T-cell (primary cell): ENCODE measurements around the gene TPM1. TPM values are rescaled to one million over a fixed set of nuclear protein-coding genes. Genes with fewer than 3 reads are reported as not detected.

Source experiments
- ATAC-seq, 4 experiments: fragments of 200-7000 bp in 3 of 4; fragments of 150-1000 bp in 1 of 4; cut with Tn5 transposase; replicated peaks in 1 of 4; 1 replicate in 3 of 4; 2 replicates in 1 of 4; pipeline ENCODE4 v1.10.0; 2021; ENCODE audit warnings: moderate library complexity in 3 of 4, mild to moderate bottlenecking in 2 of 4, moderate number of reproducible peaks in 1 of 4
- CTCF ChIA-PET, 2 donors: fragments of 300-600 bp; sonication (Branson Sonifier 250); formaldehyde crosslinking; loops; one replicate each; lab custom pipeline; 2022; ENCODE audit warnings: antibody characterized with exemption in 2 of 2; lab: Charles Lee
- POLR2A ChIA-PET, 2 donors: fragments of 300-600 bp; sonication (Branson Sonifier 250); formaldehyde crosslinking; loops; one replicate each; lab custom pipeline; 2022; ENCODE audit warnings: antibody characterized with exemption in 2 of 2; lab: Charles Lee
- DNase-seq, 35 experiments: peaks; one replicate each; pipeline versions ENCODE4 v3.0.0 to v3.0.0-alpha.2; 2013 to 2023
- H3K27ac ChIP-seq: one replicate; pipeline ENCODE4 v1.5.1; 2013; ENCODE audit warnings: low read length
- H3K27me3 ChIP-seq, 2 experiments: replicated peaks in 1 of 2; 1 replicate in 1 of 2; 2 replicates in 1 of 2; pipeline versions ENCODE4 v1.6.1 to v1.7.0; 2013; ENCODE audit warnings: low read length in 1 of 2, mixed read lengths in 1 of 2; ENCODE audit not compliant: control insufficient read depth in 2 of 2, insufficient read depth in 2 of 2; ENCODE audit errors: extremely low read depth in 1 of 2
- H3K36me3 ChIP-seq, 2 donors: 1 replicate in 1 of 2; 2 replicates in 1 of 2; pipeline versions ENCODE4 v1.6.1 to v1.7.0; 2013; ENCODE audit warnings: low read length in 1 of 2; ENCODE audit not compliant: control insufficient read depth in 2 of 2, insufficient read depth in 1 of 2; ENCODE audit errors: extremely low read depth in 1 of 2
- H3K4me1 ChIP-seq, 2 experiments: 1 replicate in 1 of 2; 2 replicates in 1 of 2; pipeline versions ENCODE4 v1.6.1 to v1.7.0; 2013; ENCODE audit warnings: low read length in 2 of 2, mixed read lengths in 1 of 2; ENCODE audit not compliant: insufficient read depth in 2 of 2, control insufficient read depth in 1 of 2; ENCODE audit errors: extremely low read depth in 1 of 2
- H3K4me3 ChIP-seq, 2 donors: 1 replicate in 1 of 2; 2 replicates in 1 of 2; pipeline versions ENCODE4 v1.5.1 to v1.7.0; 2013; ENCODE audit warnings: mild to moderate bottlenecking in 2 of 2, low read length in 1 of 2, moderate library complexity in 1 of 2; ENCODE audit not compliant: control insufficient read depth in 1 of 2; ENCODE audit errors: extremely low read depth in 1 of 2
- H3K9me3 ChIP-seq: 2 replicates; pipeline ENCODE4 v1.7.0; 2013
- H3K27ac Mint-ChIP-seq, 2 donors: one replicate each; pipeline ENCODE4 v1.8.0; 2020 to 2021; ENCODE audit warnings: mild to moderate bottlenecking in 2 of 2, mixed read lengths in 2 of 2
- H3K27me3 Mint-ChIP-seq, 2 donors: one replicate each; pipeline ENCODE4 v1.8.0; 2021 to 2022; ENCODE audit warnings: mixed read lengths in 2 of 2
- H3K36me3 Mint-ChIP-seq: one replicate; pipeline ENCODE4 v1.8.0; 2021; ENCODE audit warnings: mixed read lengths
- H3K4me1 Mint-ChIP-seq, 3 donors: one replicate each; pipeline ENCODE4 v1.8.0; 2020 to 2022; ENCODE audit warnings: mixed read lengths in 3 of 3, mild to moderate bottlenecking in 1 of 3
- H3K4me3 Mint-ChIP-seq, 3 donors: one replicate each; pipeline ENCODE4 v1.8.0; 2020 to 2022; ENCODE audit warnings: mild to moderate bottlenecking in 3 of 3, mixed read lengths in 3 of 3, moderate library complexity in 3 of 3
- H3K9me3 Mint-ChIP-seq, 3 donors: one replicate each; pipeline ENCODE4 v1.8.0; 2020 to 2022; ENCODE audit warnings: mixed read lengths in 3 of 3
- WGBS: methylation state at CpG from one replicate; pipeline ENCODE4 v1.1.5; 2013; ENCODE audit warnings: missing lambda C conversion rate; ENCODE audit not compliant: insufficient coverage; 5-methylcytosine and 5-hydroxymethylcytosine counted together
- total RNA-seq, 35 experiments: library from RNA in 6 of 35; stranded (reverse) in 6 of 35; fragments of 120-200 nt in 1 of 35; gene quantifications; one replicate each; pipeline versions ENCODE4 v1.2.1 to v1.2.4 and lab custom pipeline; 2013 to 2026

Gene TPM1
- total RNA-seq, 5 donors from 2014 or later (not counting 1 experiment from before 2014, with no cell fraction given), result 12.1 to 27.0 (median 23.3) TPM

DNA sequence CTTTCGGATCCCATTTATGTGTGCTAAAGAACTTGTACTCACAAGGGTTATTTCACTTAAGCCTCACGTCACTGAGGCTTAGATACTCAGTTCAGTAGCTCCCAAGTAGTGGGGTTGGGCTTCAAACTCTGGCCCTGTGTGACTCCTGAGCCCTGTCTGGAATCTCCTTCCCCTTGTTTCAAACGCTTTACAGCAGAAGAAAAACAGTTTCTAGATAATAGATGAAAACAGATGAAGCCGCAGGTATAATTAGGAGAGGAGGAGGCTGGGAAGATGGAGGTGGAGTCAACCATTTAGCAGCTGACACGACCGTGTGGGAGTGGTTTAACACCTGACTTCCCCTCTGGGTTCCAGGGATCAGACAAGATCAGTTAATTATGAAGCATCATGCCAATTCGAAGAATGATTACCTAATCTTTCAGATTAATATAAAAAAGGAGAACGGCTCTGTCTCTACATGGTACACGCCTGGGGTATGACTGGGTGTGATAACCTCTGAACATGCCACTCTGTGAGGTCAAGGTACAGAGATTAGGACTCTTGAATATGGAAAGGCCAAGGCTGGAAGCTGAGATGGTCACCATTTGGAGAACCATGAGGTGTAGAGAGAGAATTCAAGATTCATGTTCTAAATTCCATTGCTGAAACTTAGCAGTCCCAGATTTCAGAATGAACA lies 31.1 kb downstream of the TPM1 start:
- Mint-ChIP-seq H3K9me3 (no peaks in the 10 kb centered on the region), H3K27ac (no peak overlapping the region), H3K4me3 (no peak overlapping the region), H3K27me3 (peaks cover 0 to 3% of the 10 kb centered on the region in 2 donors), H3K4me1 (peaks cover 0 to 7% (median 0%) of the 10 kb centered on the region in 3 donors), H3K36me3 (peaks cover 17% of the 10 kb centered on the region)
- Histone ChIP-seq H3K9me3 (no peaks in the 10 kb centered on the region), H3K4me1 (no peaks in the 10 kb centered on the region), H3K4me3 (no peak overlapping the region), H3K36me3 (peaks cover 0 to 2% of the 10 kb centered on the region in 2 donors), H3K27me3 (peaks cover 0 to 3% of the 10 kb centered on the region in 2 experiments), H3K27ac (no peak overlapping the region)
- ChIA-PET CTCF (no interaction called here), POLR2A (no interaction called here)
- ATAC-seq (no peak), DNase-seq (no peak)
- 0% methylated on average over 1 of the region's 9 CpGs for WGBS

DNA sequence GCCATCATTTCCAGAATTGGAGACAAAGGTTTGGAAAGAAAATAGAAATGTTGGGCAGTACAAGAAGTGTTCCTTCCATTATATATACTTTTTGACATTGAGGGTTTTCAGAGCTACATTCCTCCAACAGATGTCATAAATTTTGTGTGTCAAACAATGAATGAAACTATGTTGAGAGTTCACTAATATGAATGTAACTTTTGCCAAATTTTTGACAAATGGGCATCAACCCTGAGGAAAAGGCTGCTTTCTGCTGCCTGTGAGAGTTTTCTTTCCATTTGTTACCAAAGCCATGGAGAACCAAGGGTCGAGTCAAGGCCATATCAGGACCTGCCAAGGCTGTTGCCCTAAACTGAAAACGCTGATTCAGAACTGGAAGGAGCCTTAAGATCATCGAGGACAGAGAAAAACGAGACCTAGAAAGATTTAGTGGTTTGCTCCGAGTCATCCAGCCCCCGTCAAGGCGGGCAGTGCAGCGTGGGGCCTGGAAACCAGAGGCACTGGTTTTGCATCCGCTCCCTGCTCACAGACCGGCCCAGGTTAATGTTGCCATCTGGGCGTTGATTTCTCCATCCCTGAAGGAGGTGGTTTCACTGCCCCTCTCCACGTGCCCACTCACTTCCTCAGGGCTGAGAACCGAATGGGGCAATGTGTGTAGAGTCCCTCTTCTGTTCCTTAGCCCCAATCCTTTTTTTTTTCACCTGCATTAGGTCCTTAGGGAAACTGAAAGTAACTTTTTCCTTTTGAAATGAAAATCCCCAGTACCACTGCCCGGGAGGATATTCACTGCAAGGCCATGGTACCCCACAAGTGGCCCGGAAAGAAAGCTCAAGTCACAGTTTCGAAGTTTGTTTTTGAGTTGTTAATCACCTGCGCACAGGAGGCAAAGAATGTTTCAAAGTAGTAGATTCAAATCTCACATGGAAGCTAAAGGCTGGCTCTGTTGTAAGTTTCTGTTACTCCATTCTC lies 32.8 kb downstream of the TPM1 start:
- Histone ChIP-seq H3K4me3 (no peak overlapping the region), H3K9me3 (no peaks in the 10 kb centered on the region), H3K27me3 (peaks cover 0 to 8% of the 10 kb centered on the region in 2 experiments), H3K4me1 (no peaks in the 10 kb centered on the region), H3K27ac (no peak overlapping the region), H3K36me3 (peaks cover 0 to 2% of the 10 kb centered on the region in 2 donors)
- Mint-ChIP-seq H3K27me3 (peaks cover 7 to 9% of the 10 kb centered on the region in 2 donors), H3K36me3 (peaks cover 11% of the 10 kb centered on the region), H3K4me3 (no peak overlapping the region), H3K9me3 (no peaks in the 10 kb centered on the region), H3K4me1 (peaks cover 0 to 7% (median 0%) of the 10 kb centered on the region in 3 donors), H3K27ac (no peak overlapping the region)
- ChIA-PET CTCF (no interaction called here), POLR2A (no interaction called here)
- ATAC-seq, result no peak
- no peak for DNase-seq
- WGBS, result 78% methylated on average over 12 of the region's 17 CpGs

DNA sequence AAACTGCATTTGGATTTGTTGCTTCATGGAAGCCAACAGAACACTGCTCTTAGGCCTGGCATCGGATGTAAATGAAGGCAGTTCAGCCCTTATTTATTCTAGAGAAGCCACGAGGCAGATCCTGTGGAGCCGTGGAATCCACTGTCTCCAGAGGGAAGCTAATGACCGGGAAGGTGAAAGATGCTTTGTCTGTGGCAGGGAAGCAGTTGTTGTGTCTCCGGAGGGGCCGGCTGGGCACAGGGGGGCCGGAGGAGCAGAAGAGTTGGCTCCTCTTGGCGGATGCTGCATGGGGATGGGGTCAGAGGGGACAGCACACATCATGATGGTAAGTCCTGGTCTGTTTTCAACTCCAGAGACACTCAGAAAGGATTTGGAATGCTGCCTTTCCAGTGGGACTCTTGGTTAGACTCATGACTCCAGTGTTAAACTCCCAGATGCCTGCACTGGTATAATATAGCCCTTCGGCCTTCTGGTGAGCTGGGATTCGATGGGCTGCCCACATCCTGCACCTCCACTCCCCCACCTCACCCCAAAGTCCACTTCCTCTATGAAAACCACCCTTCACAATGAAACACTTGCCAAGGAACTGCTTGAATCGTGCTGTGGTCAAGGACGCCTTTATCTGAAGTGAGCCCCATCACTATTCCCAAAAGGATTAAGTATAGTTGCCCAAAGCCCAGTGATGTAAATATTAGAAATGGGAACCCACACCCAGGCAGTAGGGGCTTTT lies 33.6 kb downstream of the TPM1 start:
- peaks cover 0 to 7% (median 0%) of the 10 kb centered on the region in 3 donors for H3K4me1 Mint-ChIP-seq
- ATAC-seq (no peak), DNase-seq (no peak)
- ChIA-PET CTCF (interaction anchor here in 1 of 2 donors (0.6 kb wide), 1 partner anchor 12 kb away, joined by 4 read pairs; no protein-coding TSS in a partner anchor), POLR2A (no interaction called here)
- Histone ChIP-seq H3K9me3 (no peaks in the 10 kb centered on the region), H3K4me1 (no peaks in the 10 kb centered on the region), H3K4me3 (no peak overlapping the region), H3K27me3 (peaks cover 0 to 11% of the 10 kb centered on the region in 2 experiments), H3K27ac (no peak overlapping the region), H3K36me3 (no peaks in the 10 kb centered on the region)
- H3K4me3 Mint-ChIP-seq, result no peak overlapping the region
- H3K36me3 Mint-ChIP-seq, result peaks cover 6% of the 10 kb centered on the region
- 62% methylated on average over 9 of the region's 12 CpGs for WGBS
- H3K9me3 Mint-ChIP-seq, result no peaks in the 10 kb centered on the region
- H3K27me3 Mint-ChIP-seq, result peaks cover 7 to 16% of the 10 kb centered on the region in 2 donors
- H3K27ac Mint-ChIP-seq, result no peak overlapping the region

GRCh38 chr15:63076714-63077046 lies 34.1 kb downstream of the TPM1 start:
- Mint-ChIP-seq H3K9me3 (no peaks in the 10 kb centered on the region), H3K36me3 (peaks cover 2% of the 10 kb centered on the region), H3K27ac (no peak overlapping the region), H3K4me3 (no peak overlapping the region), H3K4me1 (peaks cover 0 to 7% (median 0%) of the 10 kb centered on the region in 3 donors), H3K27me3 (peaks cover 10 to 16% of the 10 kb centered on the region in 2 donors)
- Histone ChIP-seq H3K27ac (no peak overlapping the region), H3K4me3 (no peak overlapping the region), H3K27me3 (peaks cover 0 to 11% of the 10 kb centered on the region in 2 experiments), H3K4me1 (no peaks in the 10 kb centered on the region), H3K36me3 (no peaks in the 10 kb centered on the region), H3K9me3 (no peaks in the 10 kb centered on the region)
- no peak for ATAC-seq
- WGBS, result no CpG with 5 or more reads among the region's 4 CpGs
- CTCF ChIA-PET, result interaction anchor here in 1 of 2 donors (0.6 kb wide), 1 partner anchor 12 kb away, joined by 4 read pairs; no protein-coding TSS in a partner anchor
- DNase-seq, result no peak
- POLR2A ChIA-PET, result no interaction called here

DNA sequence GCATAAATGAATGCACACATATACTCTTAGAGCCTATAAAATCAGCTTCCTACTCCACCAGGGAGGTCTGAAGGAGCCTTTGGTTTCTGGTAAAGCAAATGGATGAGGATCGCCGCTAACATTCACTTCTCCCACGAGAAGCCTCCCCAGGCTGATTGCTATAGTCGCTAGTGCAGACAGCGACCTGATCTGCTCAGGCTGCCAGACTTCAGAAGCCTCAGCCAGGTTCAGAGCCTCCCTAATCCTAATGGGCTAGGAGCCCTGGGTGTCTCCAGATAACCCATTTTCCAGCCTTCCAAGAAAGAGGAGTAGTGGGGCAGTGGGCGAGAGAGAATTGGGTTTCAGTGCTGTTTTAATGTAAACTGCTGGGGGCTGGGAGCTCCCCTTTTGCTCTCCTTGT lies 35.4 kb downstream of the TPM1 start:
- no CpG with 5 or more reads among the region's 6 CpGs for WGBS
- H3K36me3 Mint-ChIP-seq, result no peaks in the 10 kb centered on the region
- Histone ChIP-seq H3K4me1 (no peaks in the 10 kb centered on the region), H3K27ac (no peak overlapping the region), H3K9me3 (no peaks in the 10 kb centered on the region), H3K36me3 (no peaks in the 10 kb centered on the region), H3K4me3 (no peak overlapping the region), H3K27me3 (peaks cover 0 to 14% of the 10 kb centered on the region in 2 experiments)
- ATAC-seq (no peak), DNase-seq (no peak)
- no peak overlapping the region for H3K4me3 Mint-ChIP-seq
- ChIA-PET CTCF (no interaction called here), POLR2A (no interaction called here)
- no peaks in the 10 kb centered on the region for H3K9me3 Mint-ChIP-seq
- H3K27me3 Mint-ChIP-seq, result peaks cover 10 to 16% of the 10 kb centered on the region in 2 donors
- H3K27ac Mint-ChIP-seq, result no peak overlapping the region
- H3K4me1 Mint-ChIP-seq, result peaks cover 0 to 7% (median 0%) of the 10 kb centered on the region in 3 donors
